ENCODE measurements around the gene EXOSC2.

GRCh38 chr9:130665029-130665430 is 28.6 kb upstream of the EXOSC2 start:
- TF ChIP-seq CTCF (IDR thresholded peaks at IDR 0.05 in 4 of 5, conservative IDR thresholded peaks at IDR 0.05 in 1 of 5), result no peak
- TF ChIP-seq POLR2A (IDR thresholded peaks at IDR 0.05), result no peak

Measured in gastrocnemius medialis (tissue), 4 donors.